Left renal pelvis (tissue), 4 donors: ENCODE measurements around the gene LRBA. TPM values are rescaled to one million over a fixed set of nuclear protein-coding genes. Genes with fewer than 3 reads are reported as not detected.

Experiments used
- DNase-seq, 4 donors: peaks; one replicate each; pipeline ENCODE4 v3.0.0-alpha.2; 2013; ENCODE audit warnings: low read depth in 4 of 4, low spot score in 3 of 4
- polyA plus RNA-seq, 4 donors: library from polyadenylated mRNA; unstranded; fragments of 120-200 nt; gene quantifications; one replicate each; pipeline ENCODE4 v1.2.1, GENCODE V29; 2013; ENCODE audit not compliant: insufficient read length in 4 of 4

Gene LRBA
- polyA plus RNA-seq, 4 donors = 25.9 to 75.8 (median 65.4) TPM

- DNase-seq = no peak
Measured at GRCh38 chr4:150354214-150354796, 660.8 kb downstream of the LRBA start.

- no peak for DNase-seq
Measured at GRCh38 chr4:150348079-150348478, 667.0 kb downstream of the LRBA start.

GRCh38 chr4:150345207-150345744 is 669.8 kb downstream of the LRBA start:
- no peak for DNase-seq

GRCh38 chr4:150343796-150344195 is 671.3 kb downstream of the LRBA start:
- no peak for DNase-seq

- no peak for DNase-seq
Measured at GRCh38 chr4:150342945-150343344, 672.1 kb downstream of the LRBA start.

- DNase-seq = peak in 3 of 4 donors; percentile 24 to 32 (median 26)
Measured at GRCh38 chr4:150337734-150338133, 677.4 kb downstream of the LRBA start.

GRCh38 chr4:150336676-150337412 is 678.2 kb downstream of the LRBA start:
- no peak for DNase-seq

GRCh38 chr4:150332961-150333360 is 682.1 kb downstream of the LRBA start:
- DNase-seq = no peak

GRCh38 chr4:150332086-150332485 is 683.0 kb downstream of the LRBA start:
- DNase-seq = no peak

GRCh38 chr4:150329373-150329772 is 685.7 kb downstream of the LRBA start:
- DNase-seq = no peak

GRCh38 chr4:150328496-150328895 is 686.6 kb downstream of the LRBA start:
- DNase-seq = no peak

GRCh38 chr4:150327262-150327780 is 687.8 kb downstream of the LRBA start:
- DNase-seq = no peak

GRCh38 chr4:150325872-150326271 is 689.2 kb downstream of the LRBA start:
- DNase-seq = no peak

- no peak for DNase-seq
Measured at GRCh38 chr4:150323406-150324325, 691.4 kb downstream of the LRBA start.

GRCh38 chr4:150322646-150323045 is 692.4 kb downstream of the LRBA start:
- DNase-seq = no peak

GRCh38 chr4:150321113-150321512 is 694.0 kb downstream of the LRBA start:
- no peak for DNase-seq

GRCh38 chr4:150318971-150319370 is 696.1 kb downstream of the LRBA start:
- DNase-seq = no peak

GRCh38 chr4:150318527-150318926 is 696.6 kb downstream of the LRBA start:
- DNase-seq = no peak

GRCh38 chr4:150316332-150317205 is 698.5 kb downstream of the LRBA start:
- no peak for DNase-seq

GRCh38 chr4:150315691-150316090 is 699.4 kb downstream of the LRBA start:
- no peak for DNase-seq
